ENCODE measurements around the gene AP3M1. TPM values are rescaled to one million over a fixed set of nuclear protein-coding genes. Genes with fewer than 3 reads are reported as not detected.
"Not testable (repeated sequence)": the region's sequence is repeated elsewhere in the genome, so short reads cannot be mapped to it uniquely, and the experiment has no call there.

AP3M1 gene
- polyA plus RNA-seq (ENCODE audit: insufficient read length in 4 of 4): 10 to 100 TPM; 48.8 to 65.3 (median 59.9) TPM

DNA sequence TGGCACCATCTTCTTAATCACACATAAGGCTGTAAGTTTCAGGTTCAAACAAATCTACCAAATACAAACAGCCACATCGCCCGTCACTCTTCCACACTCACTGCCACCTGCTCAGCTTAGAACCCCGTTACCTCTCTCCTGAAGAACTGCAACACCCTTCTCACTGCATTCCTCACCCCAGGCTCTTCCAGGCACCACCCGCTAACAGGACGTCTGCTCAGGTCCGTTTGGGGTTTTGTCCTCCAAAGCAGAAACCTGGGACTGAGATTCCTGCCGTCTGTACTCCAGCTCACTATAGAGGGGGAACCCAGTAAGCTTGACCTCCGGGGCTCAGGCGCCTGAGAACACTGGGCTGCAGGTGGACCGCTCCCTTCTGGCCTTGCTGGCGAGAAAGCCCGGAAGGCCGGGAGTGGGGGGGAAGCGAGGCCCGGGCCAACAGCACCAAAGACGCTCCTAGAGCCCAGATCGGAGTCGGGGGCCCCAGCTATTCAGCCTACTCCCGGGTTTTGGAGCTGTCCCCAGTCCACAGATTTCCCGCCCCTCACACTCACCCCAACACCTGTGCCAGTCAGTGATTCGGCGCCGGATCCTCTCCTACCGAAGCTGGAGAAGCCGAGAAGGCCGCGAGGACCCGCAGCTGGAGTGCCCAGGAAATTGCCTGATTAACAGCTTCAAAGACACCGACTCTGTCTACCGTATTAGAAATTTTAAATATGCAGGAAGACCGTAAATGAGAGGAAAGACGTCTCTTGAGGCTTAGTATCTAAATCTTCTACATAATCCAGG lies at the start of gene AP3M1:
Gene AP3M1, minus strand, starts transcription at position 625 of the 786 bp plus-strand sequence. CDS start 12,449 bp downstream, outside the sequence.
- DNase-seq (ENCODE audit: low read depth in 4 of 4, low spot score in 3 of 4): no peak

DNA sequence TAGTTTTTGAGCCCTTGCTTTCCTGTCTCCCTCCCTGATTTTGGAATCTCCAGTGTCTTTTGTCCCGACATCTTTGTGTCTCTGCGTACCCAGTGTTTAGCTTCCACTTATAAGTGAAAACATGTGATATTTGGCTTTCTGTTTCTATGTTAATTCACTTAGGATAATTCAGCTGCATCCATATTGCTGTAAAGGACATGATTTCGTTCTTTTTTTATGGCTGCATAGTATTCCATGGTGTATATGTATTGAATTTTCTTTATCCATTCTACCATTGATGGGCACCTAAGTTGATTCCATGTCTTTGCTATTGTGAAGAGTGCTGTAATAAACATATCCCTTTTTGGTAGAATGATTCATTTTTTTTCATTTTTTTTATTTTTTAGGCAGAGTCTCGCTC lies 48.7 kb upstream of the AP3M1 start:
- DNase-seq (ENCODE audit: low read depth in 4 of 4, low spot score in 3 of 4): no peak

GRCh38 chr10:74194999-74195398 lies 44.4 kb upstream of the AP3M1 start:
- DNase-seq (ENCODE audit: low read depth in 4 of 4, low spot score in 3 of 4): no peak

- no peak for DNase-seq (ENCODE audit: low read depth in 4 of 4, low spot score in 3 of 4)
Measured at GRCh38 chr10:74194545-74194944, 43.9 kb upstream of the AP3M1 start.

GRCh38 chr10:74190494-74190893 lies 39.9 kb upstream of the AP3M1 start:
- no peak for DNase-seq (ENCODE audit: low read depth in 4 of 4, low spot score in 3 of 4)

DNA sequence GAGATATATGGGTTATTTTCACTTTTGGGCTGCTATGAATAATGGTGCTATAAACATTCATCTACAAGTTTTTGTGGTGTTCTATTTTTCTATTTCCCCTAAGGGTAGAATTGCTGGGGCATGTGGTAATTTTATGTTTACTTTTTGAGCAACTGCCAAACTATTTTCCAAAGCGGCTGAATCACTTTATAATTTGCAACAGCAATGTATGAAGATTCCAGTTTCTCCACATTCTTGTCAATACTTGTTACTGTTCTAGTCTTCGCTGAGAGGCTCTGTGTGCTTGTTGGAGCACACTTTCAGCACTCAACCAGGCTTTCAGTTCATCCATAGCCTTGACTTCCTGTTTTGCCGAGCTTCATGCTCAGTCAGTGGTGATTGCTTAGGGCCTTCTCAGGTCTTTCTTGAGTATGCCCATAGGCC lies 39.4 kb upstream of the AP3M1 start:
- no peak for DNase-seq (ENCODE audit: low read depth in 4 of 4, low spot score in 3 of 4)

DNA sequence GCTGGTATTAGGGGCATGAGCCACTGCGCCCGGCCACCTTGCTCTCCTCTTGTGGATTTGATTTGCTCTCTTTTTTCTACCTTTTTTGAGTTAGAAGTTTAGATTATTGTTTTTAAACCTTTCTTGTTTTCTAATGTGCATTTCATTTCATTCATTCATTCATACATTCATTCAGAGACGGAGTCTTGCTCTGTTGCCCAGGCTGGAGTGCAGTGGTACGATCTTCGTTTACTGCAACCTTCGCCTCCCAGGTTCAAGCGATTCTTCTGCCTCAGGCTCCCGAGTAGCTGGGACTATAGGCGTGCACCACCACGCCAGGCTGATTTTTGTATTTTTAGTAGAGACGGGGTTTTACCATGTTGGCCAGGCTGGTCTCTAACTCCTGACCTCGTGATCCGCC lies 38.0 kb upstream of the AP3M1 start:
- not testable (repeated sequence) for DNase-seq (ENCODE audit: low read depth in 4 of 4, low spot score in 3 of 4)

GRCh38 chr10:74187237-74187636 lies 36.6 kb upstream of the AP3M1 start:
- no peak for DNase-seq (ENCODE audit: low read depth in 4 of 4, low spot score in 3 of 4)

- DNase-seq (ENCODE audit: low read depth in 4 of 4, low spot score in 3 of 4): no peak
Measured at GRCh38 chr10:74186678-74187077, 36.0 kb upstream of the AP3M1 start.

GRCh38 chr10:74179111-74179710 lies 28.6 kb upstream of the AP3M1 start:
- DNase-seq (ENCODE audit: low read depth in 4 of 4, low spot score in 3 of 4): no peak

DNA sequence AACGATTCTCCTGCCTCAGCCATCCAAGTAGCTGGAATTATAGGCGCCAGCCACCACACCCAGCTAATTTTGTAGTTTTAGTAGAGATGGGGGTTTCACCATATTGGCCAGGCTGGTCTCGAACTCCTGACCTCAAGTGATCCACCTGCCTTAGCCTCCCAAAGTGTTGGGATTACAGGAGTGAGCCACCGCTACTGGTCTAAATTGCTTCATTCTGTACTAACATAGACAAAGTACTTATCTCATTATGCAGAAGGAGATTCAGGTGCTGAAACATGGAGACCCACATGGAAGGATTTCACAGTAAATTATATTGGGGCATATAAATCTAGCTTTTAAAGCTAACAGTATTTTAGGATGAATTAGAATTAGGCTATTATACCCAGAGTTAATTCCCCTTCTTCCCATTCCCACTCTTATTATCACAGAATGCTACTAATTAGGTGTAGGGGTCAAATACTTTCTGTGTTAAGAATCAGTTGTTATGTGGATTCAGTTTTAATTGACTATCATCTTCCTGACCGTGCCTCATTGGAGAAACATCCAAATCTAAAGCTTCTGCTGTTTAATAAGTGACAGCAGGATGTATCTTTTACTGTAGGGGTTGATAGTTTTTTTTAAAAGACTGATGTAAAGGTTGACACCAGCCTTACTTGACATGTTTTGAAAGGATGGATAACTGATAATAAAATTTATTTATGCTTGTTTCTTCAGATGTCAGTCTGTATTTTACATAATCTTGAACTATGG lies 27.6 kb upstream of the AP3M1 start:
- DNase-seq (ENCODE audit: low read depth in 4 of 4, low spot score in 3 of 4): no peak

DNA sequence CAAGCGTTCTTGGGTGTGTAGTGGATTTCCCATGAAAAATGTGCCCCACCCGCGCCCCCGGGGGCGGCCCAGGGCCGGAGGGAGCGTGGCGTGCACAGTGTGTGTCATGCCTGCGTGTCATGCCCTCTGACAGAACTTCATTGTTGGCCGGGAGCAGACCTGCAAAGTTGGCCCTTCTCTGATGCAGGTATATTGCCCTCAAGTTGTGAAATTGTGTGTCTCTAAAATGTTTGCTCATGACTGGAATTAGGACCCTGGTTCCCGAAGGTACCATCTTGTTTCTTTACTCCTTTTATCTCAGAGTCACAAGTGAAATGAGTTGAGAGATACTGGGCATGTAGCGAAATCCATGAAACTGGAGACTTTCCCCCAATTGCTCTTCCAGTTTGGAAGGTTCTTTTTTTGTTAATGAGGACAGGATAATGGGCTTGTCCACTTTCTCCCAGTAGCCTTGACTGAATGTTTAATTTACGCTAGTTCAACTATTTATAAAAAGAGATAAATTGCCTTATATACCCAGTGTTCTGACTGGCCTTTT lies 26.6 kb upstream of the AP3M1 start:
- DNase-seq (ENCODE audit: low read depth in 4 of 4, low spot score in 3 of 4): no peak

DNA sequence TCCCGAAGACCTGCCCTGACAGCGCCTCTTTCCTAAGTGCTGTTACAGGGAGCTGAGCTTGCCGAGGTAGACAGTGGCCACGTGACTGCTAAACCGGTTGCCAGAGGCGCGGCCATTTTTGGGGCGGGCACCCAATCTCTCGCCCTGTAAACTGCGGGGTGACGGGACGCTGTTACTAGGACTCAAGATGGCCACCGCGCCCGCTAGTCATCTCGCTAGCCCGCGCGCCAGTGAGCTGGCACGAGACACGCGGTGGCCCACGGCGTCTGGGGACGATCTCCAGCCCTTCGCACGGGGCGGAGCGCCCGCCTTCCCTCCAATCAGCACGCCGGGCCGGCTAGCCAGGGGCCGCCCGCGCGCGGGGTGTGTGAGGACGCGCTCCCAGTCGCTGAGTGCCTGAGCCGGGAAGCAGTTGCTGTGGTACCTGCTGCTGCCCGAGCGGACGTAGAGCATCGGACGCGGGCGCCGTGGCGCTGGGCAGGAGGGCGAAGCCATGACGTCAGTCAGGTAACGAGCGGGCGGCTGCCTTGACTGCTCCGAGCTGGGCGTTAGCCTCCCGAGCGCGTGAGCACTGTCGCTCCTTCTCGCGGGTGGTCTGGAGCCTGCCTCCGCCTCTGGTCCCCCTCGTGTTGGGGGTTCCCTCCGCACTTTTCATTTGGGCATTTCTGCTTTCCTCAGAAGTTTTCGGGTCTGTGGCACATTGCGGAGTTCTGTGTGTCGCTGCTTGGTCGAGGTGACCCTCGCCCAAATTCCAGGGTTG lies 25.9 kb upstream of the AP3M1 start:
- DNase-seq (ENCODE audit: low read depth in 4 of 4, low spot score in 3 of 4): peak; percentile 73 to 82 (median 76)

DNA sequence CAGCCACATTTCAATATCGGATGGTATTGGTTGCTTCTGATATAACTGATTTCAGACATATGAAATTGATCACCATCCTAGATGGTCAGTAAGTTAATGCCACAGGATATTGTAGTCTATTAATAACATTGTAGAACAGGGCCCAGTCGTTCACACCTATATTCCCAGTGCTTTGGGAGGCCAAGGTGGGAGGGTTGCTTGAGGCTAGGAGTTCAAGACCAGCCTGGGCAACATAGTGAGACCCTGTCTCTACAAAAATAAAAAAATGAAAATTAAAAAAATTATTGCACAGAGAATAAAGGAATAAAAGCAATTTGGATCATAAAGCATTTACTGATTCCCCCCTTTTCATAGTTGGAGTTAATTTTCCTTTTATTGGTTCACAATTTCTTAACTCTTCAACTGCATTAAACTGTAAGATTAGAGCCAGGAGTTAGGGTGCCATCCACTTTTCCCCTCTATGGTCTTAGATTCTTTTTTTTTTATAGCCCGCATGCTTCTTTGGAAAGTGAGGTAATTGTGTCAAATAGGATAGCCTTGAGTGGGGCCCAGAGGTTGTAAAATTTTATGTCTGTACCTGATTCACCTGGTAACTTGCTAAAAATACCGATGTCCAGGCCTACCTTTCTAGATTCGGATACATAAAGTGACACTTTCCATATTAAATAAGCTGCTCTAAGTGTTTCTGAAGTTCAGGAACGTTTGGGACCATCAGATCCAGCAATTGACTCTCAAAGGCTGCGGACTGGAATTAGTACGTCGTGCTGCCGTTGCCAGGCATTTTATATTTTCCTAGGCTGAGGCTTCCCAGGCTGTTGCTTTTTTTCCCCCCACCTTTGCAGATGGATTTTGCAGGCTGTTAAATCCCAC lies 25.1 kb upstream of the AP3M1 start:
- no peak for DNase-seq (ENCODE audit: low read depth in 4 of 4, low spot score in 3 of 4)

GRCh38 chr10:74174521-74174920 lies 23.9 kb upstream of the AP3M1 start:
- DNase-seq (ENCODE audit: low read depth in 4 of 4, low spot score in 3 of 4): no peak

- no peak for DNase-seq (ENCODE audit: low read depth in 4 of 4, low spot score in 3 of 4)
Measured at GRCh38 chr10:74171625-74172024, 21.0 kb upstream of the AP3M1 start.

- DNase-seq (ENCODE audit: low read depth in 4 of 4, low spot score in 3 of 4): no peak
Measured at GRCh38 chr10:74167443-74167842, 16.8 kb upstream of the AP3M1 start.

DNA sequence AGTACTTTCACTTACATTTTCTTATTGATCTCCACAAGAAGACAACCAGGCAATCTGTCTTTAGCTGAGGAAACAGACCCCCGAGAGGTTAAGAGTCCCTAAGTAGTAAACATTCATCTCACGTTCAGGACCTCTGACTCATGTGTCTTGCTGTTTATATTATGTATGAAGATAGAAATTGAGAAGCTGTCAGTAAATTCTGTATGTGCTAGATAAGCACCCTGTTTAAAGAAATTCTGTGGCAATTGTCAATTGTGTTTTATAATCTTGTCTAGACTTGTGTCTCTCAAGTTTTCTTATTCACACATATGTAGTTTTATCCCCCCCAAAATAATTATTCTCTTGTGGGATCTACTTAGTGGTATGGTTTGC lies 14.9 kb upstream of the AP3M1 start:
- no peak for DNase-seq (ENCODE audit: low read depth in 4 of 4, low spot score in 3 of 4)

DNA sequence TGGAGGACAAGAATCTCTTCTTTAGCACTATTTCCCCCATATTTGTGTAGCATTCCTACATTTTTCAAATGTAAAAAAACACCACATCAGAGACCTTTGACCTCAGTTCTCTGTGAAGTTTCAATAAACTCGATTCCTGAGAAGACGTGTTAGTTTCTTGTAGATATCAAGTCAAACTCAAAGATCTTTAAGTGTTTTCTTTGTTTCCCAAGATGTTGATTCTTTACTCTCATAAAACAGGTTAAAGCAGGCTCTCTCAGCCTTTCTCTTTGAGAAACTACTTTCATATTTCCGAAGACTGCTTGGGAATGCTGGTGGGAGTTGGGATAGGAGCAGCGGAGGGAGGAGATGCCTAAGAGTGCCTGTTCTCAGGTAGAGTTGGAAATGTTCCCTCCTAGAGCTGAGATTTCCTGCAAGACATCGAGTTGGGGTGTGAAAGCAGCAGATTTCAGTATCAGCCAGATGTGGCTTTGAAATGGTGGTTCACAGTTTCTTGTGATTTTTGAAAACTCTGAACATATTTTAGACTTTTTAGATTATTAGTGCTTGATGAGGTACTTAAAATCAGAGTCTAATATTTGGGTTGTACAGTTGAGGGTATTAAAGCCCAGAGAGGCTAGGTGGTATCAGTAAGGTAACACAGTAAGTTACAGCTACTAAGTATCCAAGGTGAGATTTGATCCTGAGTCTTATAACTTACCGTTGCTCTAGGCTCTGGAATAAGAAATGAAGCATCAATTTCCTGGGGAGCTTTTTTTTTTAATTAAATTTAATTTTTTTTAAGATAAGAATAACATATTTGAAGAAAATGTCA lies 14.3 kb upstream of the AP3M1 start:
- DNase-seq (ENCODE audit: low read depth in 4 of 4, low spot score in 3 of 4): no peak
